Uterus (tissue), 4 donors: ENCODE data around the gene CYP4F12. TPM values are rescaled to one million over a fixed set of nuclear protein-coding genes. Genes with fewer than 3 reads are reported as not detected.

Experiments
- DNase-seq, 2 donors: peaks; one replicate each; pipeline ENCODE4 v3.0.0-alpha.2; 2019 to 2020
- H3K27ac ChIP-seq, 2 donors: fragments of 200-600 bp; sonication (generic); 1 replicate in 1 of 2; 2 replicates in 1 of 2; pipeline ENCODE4 v1.5.1; 2016 to 2018
- H3K27me3 ChIP-seq, 2 donors: fragments of 200-600 bp; sonication (generic); one replicate each; pipeline ENCODE4 v1.5.1; 2018 to 2019; ENCODE audit warnings: control low read depth in 1 of 2
- H3K36me3 ChIP-seq, 2 donors: fragments of 200-600 bp; sonication (generic); one replicate each; pipeline ENCODE4 v1.5.1; 2019; ENCODE audit warnings: control low read depth in 1 of 2
- H3K4me1 ChIP-seq, 2 donors: fragments of 200-600 bp; sonication (generic); one replicate each; pipeline ENCODE4 v1.5.1; 2018 to 2019; ENCODE audit warnings: control low read depth in 1 of 2
- H3K4me3 ChIP-seq, 2 donors: fragments of 200-600 bp; sonication (generic); 1 replicate in 1 of 2; 2 replicates in 1 of 2; pipeline ENCODE4 v1.5.1; 2018 to 2019; ENCODE audit warnings: mild to moderate bottlenecking in 1 of 2
- H3K9me3 ChIP-seq, 2 donors: fragments of 200-600 bp; sonication (generic); one replicate each; pipeline ENCODE4 v1.5.1; 2019; ENCODE audit warnings: control low read depth in 1 of 2
- POLR2A ChIP-seq, 2 donors: fragments of 450-650 bp; IDR thresholded peaks; one replicate each; pipeline ENCODE4 v1.6.1; 2016; ENCODE audit warnings: antibody characterized with exemption in 2 of 2, mild to moderate bottlenecking in 1 of 2, moderate library complexity in 1 of 2
- intact Hi-C: fragments of 100-400 bp; cut with DNase I; formaldehyde crosslinking; loops from one replicate; pipeline ENCODE4 v1.15.1; 2023; ENCODE audit warnings: low total_unique reads
- total RNA-seq, 4 donors: library from RNA; depleted of rRNA in 3 of 4; stranded (reverse); fragments of >200 nt in 3 of 4; gene quantifications; one replicate each; pipeline versions ENCODE4 v1.1.0 to v1.2.4, GENCODE V29; 2014 to 2023
- TF ChIP-seq, protein P1 (sequence below), 4 experiments: fragments of 200-600 bp in 2 of 4; fragments of 450-650 bp in 2 of 4; sonication (generic) in 2 of 4; IDR thresholded peaks; one replicate each; pipeline ENCODE4 v1.5.1; 2016 to 2019; ENCODE audit warnings: antibody characterized with exemption in 4 of 4, mild to moderate bottlenecking in 2 of 4, moderate library complexity in 1 of 4
- donor health status: DM: yes; HTN: yes; CAD: no.

The CYP4F12 gene
- total RNA-seq, 4 donors from 2014 or later = 13.5 to 41.5 (median 26.5) TPM

DNA sequence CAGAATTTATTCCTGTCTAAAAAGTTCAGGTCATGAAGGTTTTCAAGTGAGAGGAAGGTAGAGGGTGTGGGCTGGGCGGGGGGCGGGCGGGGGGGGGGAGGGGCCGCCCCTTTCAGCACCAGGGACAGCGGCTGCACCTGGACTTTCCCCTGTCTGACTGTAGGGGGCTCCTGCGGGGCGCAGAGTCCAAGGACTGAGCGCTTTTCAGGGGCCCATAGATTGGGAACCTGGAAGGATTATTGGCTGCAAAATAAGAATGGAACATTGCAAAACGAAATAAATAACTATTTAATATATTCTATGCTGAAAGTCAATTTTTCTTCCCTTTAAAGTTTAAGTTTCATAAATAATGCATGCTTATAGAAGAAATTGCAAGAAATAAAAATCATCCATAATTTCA, 41.1 kb upstream of the CYP4F12 start:
- TF ChIP-seq, protein P1, sequence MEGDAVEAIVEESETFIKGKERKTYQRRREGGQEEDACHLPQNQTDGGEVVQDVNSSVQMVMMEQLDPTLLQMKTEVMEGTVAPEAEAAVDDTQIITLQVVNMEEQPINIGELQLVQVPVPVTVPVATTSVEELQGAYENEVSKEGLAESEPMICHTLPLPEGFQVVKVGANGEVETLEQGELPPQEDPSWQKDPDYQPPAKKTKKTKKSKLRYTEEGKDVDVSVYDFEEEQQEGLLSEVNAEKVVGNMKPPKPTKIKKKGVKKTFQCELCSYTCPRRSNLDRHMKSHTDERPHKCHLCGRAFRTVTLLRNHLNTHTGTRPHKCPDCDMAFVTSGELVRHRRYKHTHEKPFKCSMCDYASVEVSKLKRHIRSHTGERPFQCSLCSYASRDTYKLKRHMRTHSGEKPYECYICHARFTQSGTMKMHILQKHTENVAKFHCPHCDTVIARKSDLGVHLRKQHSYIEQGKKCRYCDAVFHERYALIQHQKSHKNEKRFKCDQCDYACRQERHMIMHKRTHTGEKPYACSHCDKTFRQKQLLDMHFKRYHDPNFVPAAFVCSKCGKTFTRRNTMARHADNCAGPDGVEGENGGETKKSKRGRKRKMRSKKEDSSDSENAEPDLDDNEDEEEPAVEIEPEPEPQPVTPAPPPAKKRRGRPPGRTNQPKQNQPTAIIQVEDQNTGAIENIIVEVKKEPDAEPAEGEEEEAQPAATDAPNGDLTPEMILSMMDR (IDR thresholded peaks at IDR 0.05) = no peak
- no peak for TF ChIP-seq POLR2A (IDR thresholded peaks at IDR 0.05)
- no peak for DNase-seq
- intact Hi-C loops = no loop called here
- no peak overlapping the region for H3K27ac ChIP-seq
- H3K27me3 ChIP-seq = no peaks in the 10 kb centered on the region
- no peaks in the 10 kb centered on the region for H3K9me3 ChIP-seq
- no peaks in the 10 kb centered on the region for H3K4me1 ChIP-seq
- H3K36me3 ChIP-seq = no peaks in the 10 kb centered on the region
- no peak overlapping the region for H3K4me3 ChIP-seq

DNA sequence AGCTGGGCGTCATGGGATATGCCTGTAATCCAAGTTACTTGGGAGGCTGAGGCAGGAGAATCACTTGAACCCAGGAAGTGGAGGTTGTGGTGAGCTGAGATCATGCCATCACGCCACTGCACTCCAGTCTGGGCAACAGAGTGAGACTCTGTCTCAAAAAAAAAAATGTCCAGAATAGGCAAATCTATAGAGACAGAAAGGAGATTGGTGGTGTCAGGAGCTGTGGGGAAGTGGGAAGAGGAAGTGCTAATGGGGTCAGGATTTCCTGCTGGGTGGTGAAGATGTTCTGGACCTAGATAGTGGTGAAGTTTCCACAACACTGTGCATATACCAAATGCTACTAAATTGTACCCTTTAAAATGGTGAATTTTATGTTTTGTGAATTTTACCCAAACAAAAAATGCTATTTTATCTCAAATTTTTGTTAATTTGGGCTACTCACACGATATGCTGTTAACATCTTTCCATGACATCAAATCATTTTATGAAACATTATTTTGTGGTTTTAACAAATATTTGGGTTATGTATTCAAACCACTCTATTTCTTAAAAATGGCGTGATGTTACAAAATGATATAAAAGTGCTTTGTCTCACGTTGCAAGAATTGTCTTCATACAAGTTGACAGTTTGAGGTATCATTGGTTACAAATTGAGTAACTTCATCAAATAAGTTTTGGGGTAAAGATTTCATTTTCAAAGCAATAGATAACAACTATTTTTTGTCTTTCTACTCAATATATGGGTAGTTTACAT, 39.6 kb upstream of the CYP4F12 start:
- TF ChIP-seq, protein P1 (IDR thresholded peaks at IDR 0.05) = no peak
- TF ChIP-seq POLR2A (IDR thresholded peaks at IDR 0.05) = no peak
- Histone ChIP-seq H3K4me1 (no peaks in the 10 kb centered on the region), H3K9me3 (no peaks in the 10 kb centered on the region), H3K4me3 (no peak overlapping the region), H3K36me3 (no peaks in the 10 kb centered on the region), H3K27ac (no peak overlapping the region), H3K27me3 (no peaks in the 10 kb centered on the region)
- intact Hi-C loops = no loop called here
- DNase-seq = no peak

DNA sequence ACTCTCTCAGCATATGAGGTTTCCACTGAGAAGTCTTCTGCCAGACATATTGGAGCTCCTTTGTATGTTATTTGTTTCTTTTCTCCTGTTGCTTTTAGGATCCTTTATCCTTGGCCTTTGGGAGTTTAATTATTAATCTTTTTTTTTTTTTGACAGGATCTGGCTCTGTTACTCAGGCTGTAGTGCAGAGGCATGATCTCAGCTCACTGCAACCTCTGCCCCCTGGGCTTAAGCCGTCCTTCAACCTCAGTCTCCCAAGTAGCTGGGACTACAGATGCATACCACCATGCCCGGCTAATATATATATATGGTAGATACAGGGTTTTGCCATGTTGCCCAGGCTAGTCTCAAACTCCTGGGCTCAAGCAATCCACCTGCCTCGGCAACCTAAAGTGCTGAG, 38.8 kb upstream of the CYP4F12 start:
- no peak for DNase-seq
- Histone ChIP-seq H3K36me3 (no peaks in the 10 kb centered on the region), H3K27ac (no peak overlapping the region), H3K4me1 (no peaks in the 10 kb centered on the region), H3K4me3 (no peak overlapping the region), H3K27me3 (no peaks in the 10 kb centered on the region), H3K9me3 (no peaks in the 10 kb centered on the region)
- TF ChIP-seq, protein P1 (IDR thresholded peaks at IDR 0.05) = no peak
- no peak for TF ChIP-seq POLR2A (IDR thresholded peaks at IDR 0.05)
- intact Hi-C loops = no loop called here

DNA sequence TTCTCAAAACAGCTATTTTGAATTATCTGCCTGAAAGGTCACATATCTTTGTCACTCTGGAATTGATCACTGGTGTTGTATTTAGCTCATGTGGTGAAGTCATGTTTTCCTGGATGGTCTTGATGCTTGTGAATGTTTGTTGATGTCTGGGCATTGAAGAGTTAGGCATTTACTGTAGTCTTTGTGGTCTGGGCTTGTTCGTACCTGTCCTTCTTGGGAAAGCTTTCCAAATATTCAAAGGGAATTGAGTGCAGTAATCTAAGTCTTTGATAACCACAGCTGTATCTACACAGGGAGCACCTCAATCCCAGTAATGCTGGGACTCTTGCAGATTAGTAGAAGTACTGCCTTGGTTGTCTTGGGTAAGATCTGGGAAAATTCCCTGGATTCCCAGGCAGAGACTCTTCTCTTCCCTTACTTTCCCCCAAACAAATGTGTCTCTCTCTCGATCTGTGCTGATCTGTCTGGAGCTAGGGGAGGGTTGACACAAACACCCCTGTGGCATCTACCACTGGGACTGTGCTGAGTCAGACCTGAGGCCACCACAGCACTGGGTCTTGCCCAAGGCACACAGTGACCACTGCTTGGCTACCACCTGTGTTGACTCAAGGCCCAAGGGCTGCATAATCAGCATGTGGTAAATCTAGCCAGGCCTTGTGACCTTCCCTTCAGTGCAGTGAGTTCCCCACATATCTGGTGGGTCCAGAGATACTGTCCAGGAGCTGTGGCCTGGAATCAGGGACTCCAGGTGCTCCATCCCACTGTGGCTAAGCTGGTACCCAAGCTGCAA, 37.7 kb upstream of the CYP4F12 start:
- H3K27me3 ChIP-seq = no peaks in the 10 kb centered on the region
- TF ChIP-seq, protein P1 (IDR thresholded peaks at IDR 0.05) = no peak
- no peak for TF ChIP-seq POLR2A (IDR thresholded peaks at IDR 0.05)
- intact Hi-C loops = no loop called here

DNA sequence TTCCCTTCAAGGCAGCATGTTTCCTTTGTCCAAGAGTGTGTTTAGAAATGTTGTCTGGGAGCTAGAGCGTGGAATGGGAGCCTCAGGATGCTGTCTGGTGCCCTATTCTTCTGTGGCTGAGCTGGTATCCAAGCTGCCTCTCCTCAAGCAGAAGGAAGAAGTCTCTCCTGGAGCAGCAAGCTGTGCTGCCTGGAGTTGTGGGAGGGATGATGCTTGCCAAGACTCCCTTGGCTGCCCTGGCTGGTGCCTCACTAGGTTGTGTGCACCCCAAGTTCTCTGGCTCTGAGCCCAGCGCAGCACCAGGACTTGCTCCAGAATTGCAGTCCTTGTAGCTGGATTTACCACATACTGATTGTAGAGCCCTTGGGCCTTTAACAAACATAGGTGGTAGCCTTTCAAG, 36.9 kb upstream of the CYP4F12 start:
- no peak for DNase-seq
- H3K4me3 ChIP-seq = no peak overlapping the region
- intact Hi-C loops = no loop called here
- no peaks in the 10 kb centered on the region for H3K4me1 ChIP-seq
- no peaks in the 10 kb centered on the region for H3K36me3 ChIP-seq
- no peaks in the 10 kb centered on the region for H3K9me3 ChIP-seq
- no peak overlapping the region for H3K27ac ChIP-seq
- no peaks in the 10 kb centered on the region for H3K27me3 ChIP-seq
- TF ChIP-seq, protein P1 (IDR thresholded peaks at IDR 0.05) = no peak
- no peak for TF ChIP-seq POLR2A (IDR thresholded peaks at IDR 0.05)

More for the DNA sequence above, 37.7 kb upstream of the CYP4F12 start:
- DNase-seq = no peak
- Histone ChIP-seq H3K9me3 (no peaks in the 10 kb centered on the region), H3K36me3 (no peaks in the 10 kb centered on the region), H3K4me1 (no peaks in the 10 kb centered on the region), H3K4me3 (no peak overlapping the region), H3K27ac (no peak overlapping the region)
